ENCODE data around the gene ZBTB46.
"Not testable (repeated sequence)": the region's sequence is repeated elsewhere in the genome, so short reads cannot be mapped to it uniquely, and the experiment has no call there.

Gene ZBTB46

GRCh38 chr20:63814891-63815614 lies 16.0 kb downstream of the ZBTB46 start:
- DNase-seq (ENCODE audit: low spot score), result no peak

GRCh38 chr20:63811491-63811875 lies 19.6 kb downstream of the ZBTB46 start:
- no peak for DNase-seq (ENCODE audit: low spot score)

- no peak for DNase-seq (ENCODE audit: low spot score)
These were observed 20.2 kb downstream of the ZBTB46 start for GRCh38 chr20:63810730-63811490.

- DNase-seq (ENCODE audit: low spot score), result no peak
These were observed 21.2 kb downstream of the ZBTB46 start for GRCh38 chr20:63809856-63810255.

- DNase-seq (ENCODE audit: low spot score), result no peak
These were observed 21.9 kb downstream of the ZBTB46 start for GRCh38 chr20:63808964-63809674.

- DNase-seq (ENCODE audit: low spot score), result no peak
These were observed 22.8 kb downstream of the ZBTB46 start for GRCh38 chr20:63808145-63808724.

GRCh38 chr20:63807654-63808053 lies 23.4 kb downstream of the ZBTB46 start:
- DNase-seq (ENCODE audit: low spot score), result no peak

- DNase-seq (ENCODE audit: low spot score), result no peak
These were observed 26.8 kb downstream of the ZBTB46 start for GRCh38 chr20:63804308-63804636.

- no peak for DNase-seq (ENCODE audit: low spot score)
These were observed 28.4 kb downstream of the ZBTB46 start for GRCh38 chr20:63802469-63803240.

GRCh38 chr20:63801174-63801573 lies 29.9 kb downstream of the ZBTB46 start:
- not testable (repeated sequence) for DNase-seq (ENCODE audit: low spot score)

GRCh38 chr20:63800411-63800810 lies 30.7 kb downstream of the ZBTB46 start:
- DNase-seq (ENCODE audit: low spot score), result not testable (repeated sequence)

GRCh38 chr20:63799127-63799526 lies 31.9 kb downstream of the ZBTB46 start:
- DNase-seq (ENCODE audit: low spot score), result not testable (repeated sequence)

GRCh38 chr20:63797175-63797574 lies 33.9 kb downstream of the ZBTB46 start:
- not testable (repeated sequence) for DNase-seq (ENCODE audit: low spot score)

- no peak for DNase-seq (ENCODE audit: low spot score)
These were observed 35.8 kb downstream of the ZBTB46 start for GRCh38 chr20:63795178-63795830.

GRCh38 chr20:63794614-63795013 lies 36.5 kb downstream of the ZBTB46 start:
- DNase-seq (ENCODE audit: low spot score), result peak; percentile 47

GRCh38 chr20:63792866-63793265 lies 38.2 kb downstream of the ZBTB46 start:
- DNase-seq (ENCODE audit: low spot score), result no peak

GRCh38 chr20:63791497-63792156 lies 39.4 kb downstream of the ZBTB46 start:
- peak; percentile 49 for DNase-seq (ENCODE audit: low spot score)

GRCh38 chr20:63790572-63791168 lies 40.4 kb downstream of the ZBTB46 start:
- no peak for DNase-seq (ENCODE audit: low spot score)

GRCh38 chr20:63789836-63790571 lies 41.1 kb downstream of the ZBTB46 start:
- no peak for DNase-seq (ENCODE audit: low spot score)

- no peak for DNase-seq (ENCODE audit: low spot score)
These were observed 43.3 kb downstream of the ZBTB46 start for GRCh38 chr20:63787749-63788148.

Measured in ecto neural progenitor cell (in vitro differentiated cells).